Measurements from ENCODE around the gene ACSS1.
"Not testable (repeated sequence)": the region's sequence is repeated elsewhere in the genome, so short reads cannot be mapped to it uniquely, and the experiment has no call there.

The ACSS1 gene

GRCh38 chr20:25011261-25011660 lies 46.7 kb downstream of the ACSS1 start:
- no peak for DNase-seq (ENCODE audit: low read depth in 2 of 2)

- DNase-seq (ENCODE audit: low read depth in 2 of 2): no peak
Observed at GRCh38 chr20:25009218-25010145, 48.5 kb downstream of the ACSS1 start.

- DNase-seq (ENCODE audit: low read depth in 2 of 2): no peak
Observed at GRCh38 chr20:25008388-25009217, 49.3 kb downstream of the ACSS1 start.

GRCh38 chr20:25007491-25008305 lies 50.2 kb downstream of the ACSS1 start:
- DNase-seq (ENCODE audit: low read depth in 2 of 2): no peak

GRCh38 chr20:25006431-25007167 lies 51.3 kb downstream of the ACSS1 start:
- no peak for DNase-seq (ENCODE audit: low read depth in 2 of 2)

GRCh38 chr20:25005661-25006060 lies 52.3 kb downstream of the ACSS1 start:
- no peak for DNase-seq (ENCODE audit: low read depth in 2 of 2)

GRCh38 chr20:25005220-25005619 lies 52.7 kb downstream of the ACSS1 start:
- no peak for DNase-seq (ENCODE audit: low read depth in 2 of 2)

- DNase-seq (ENCODE audit: low read depth in 2 of 2): no peak
Observed at GRCh38 chr20:25003002-25003401, 54.9 kb downstream of the ACSS1 start.

GRCh38 chr20:25001323-25001722 lies 56.6 kb downstream of the ACSS1 start:
- not testable (repeated sequence) for DNase-seq (ENCODE audit: low read depth in 2 of 2)

GRCh38 chr20:25000268-25000801 lies 57.6 kb downstream of the ACSS1 start:
- no peak for DNase-seq (ENCODE audit: low read depth in 2 of 2)

- no peak for DNase-seq (ENCODE audit: low read depth in 2 of 2)
Observed at GRCh38 chr20:24999568-24999967, 58.4 kb downstream of the ACSS1 start.

- no peak for DNase-seq (ENCODE audit: low read depth in 2 of 2)
Observed at GRCh38 chr20:24998631-24999445, 59.1 kb downstream of the ACSS1 start.

- DNase-seq (ENCODE audit: low read depth in 2 of 2): no peak
Observed at GRCh38 chr20:24998121-24998520, 59.8 kb downstream of the ACSS1 start.

GRCh38 chr20:24996449-24997377 lies 61.2 kb downstream of the ACSS1 start:
- no peak for DNase-seq (ENCODE audit: low read depth in 2 of 2)

GRCh38 chr20:24995741-24996448 lies 62.0 kb downstream of the ACSS1 start:
- no peak for DNase-seq (ENCODE audit: low read depth in 2 of 2)

GRCh38 chr20:24994470-24995368 lies 63.2 kb downstream of the ACSS1 start:
- DNase-seq (ENCODE audit: low read depth in 2 of 2): peak; percentile 62 to 70

GRCh38 chr20:24994186-24994465 lies 63.8 kb downstream of the ACSS1 start:
- no peak for DNase-seq (ENCODE audit: low read depth in 2 of 2)
